Measurements from ENCODE around the gene SMAD3. TPM values are rescaled to one million over a fixed set of nuclear protein-coding genes. Genes with fewer than 3 reads are reported as not detected.

SMAD3 gene
- total RNA-seq, 1 donor = 96.3 TPM

DNA sequence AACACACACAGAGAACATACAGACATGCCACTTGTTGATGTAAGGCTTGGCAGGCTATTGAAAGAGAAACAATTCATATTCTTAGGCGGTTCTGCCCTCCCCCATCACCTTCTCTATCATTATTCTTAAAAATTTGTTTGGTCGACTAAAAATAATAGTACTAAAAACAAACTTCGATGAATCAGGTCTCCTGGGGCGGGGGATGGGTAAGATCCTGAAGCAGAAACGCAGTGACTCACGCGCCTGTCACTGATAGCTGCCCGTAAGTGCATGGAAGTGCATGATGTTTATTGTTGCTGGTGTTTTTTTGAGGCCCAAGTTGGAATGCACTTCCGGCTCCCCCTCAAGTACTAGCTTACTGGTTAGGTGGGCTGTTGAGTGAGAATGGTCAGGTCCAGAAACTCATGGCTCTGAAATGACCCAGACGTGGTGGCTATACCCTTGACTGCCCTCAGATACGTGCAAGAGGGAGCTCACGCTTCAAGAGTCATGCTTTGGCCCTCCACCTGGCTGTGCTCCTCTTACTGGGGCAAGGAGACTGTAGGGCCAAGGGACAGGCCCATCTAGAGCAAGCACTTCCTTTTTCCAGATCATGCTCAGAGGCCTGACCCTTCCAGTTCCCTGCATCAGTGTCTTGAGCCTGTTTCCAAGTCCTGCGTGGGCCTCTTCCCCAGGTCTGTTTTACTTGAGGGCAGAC lies 10.9 kb downstream of the SMAD3 start:
- TF ChIP-seq, protein P1, sequence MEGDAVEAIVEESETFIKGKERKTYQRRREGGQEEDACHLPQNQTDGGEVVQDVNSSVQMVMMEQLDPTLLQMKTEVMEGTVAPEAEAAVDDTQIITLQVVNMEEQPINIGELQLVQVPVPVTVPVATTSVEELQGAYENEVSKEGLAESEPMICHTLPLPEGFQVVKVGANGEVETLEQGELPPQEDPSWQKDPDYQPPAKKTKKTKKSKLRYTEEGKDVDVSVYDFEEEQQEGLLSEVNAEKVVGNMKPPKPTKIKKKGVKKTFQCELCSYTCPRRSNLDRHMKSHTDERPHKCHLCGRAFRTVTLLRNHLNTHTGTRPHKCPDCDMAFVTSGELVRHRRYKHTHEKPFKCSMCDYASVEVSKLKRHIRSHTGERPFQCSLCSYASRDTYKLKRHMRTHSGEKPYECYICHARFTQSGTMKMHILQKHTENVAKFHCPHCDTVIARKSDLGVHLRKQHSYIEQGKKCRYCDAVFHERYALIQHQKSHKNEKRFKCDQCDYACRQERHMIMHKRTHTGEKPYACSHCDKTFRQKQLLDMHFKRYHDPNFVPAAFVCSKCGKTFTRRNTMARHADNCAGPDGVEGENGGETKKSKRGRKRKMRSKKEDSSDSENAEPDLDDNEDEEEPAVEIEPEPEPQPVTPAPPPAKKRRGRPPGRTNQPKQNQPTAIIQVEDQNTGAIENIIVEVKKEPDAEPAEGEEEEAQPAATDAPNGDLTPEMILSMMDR (IDR thresholded peaks at IDR 0.05; ENCODE audit: insufficient read depth, low read length) = no peak
- peak; percentile 89 for DNase-seq (ENCODE audit: low read depth)
- H3K4me3 ChIP-seq (ENCODE audit: low read depth, low read length) = no peak overlapping the region

DNA sequence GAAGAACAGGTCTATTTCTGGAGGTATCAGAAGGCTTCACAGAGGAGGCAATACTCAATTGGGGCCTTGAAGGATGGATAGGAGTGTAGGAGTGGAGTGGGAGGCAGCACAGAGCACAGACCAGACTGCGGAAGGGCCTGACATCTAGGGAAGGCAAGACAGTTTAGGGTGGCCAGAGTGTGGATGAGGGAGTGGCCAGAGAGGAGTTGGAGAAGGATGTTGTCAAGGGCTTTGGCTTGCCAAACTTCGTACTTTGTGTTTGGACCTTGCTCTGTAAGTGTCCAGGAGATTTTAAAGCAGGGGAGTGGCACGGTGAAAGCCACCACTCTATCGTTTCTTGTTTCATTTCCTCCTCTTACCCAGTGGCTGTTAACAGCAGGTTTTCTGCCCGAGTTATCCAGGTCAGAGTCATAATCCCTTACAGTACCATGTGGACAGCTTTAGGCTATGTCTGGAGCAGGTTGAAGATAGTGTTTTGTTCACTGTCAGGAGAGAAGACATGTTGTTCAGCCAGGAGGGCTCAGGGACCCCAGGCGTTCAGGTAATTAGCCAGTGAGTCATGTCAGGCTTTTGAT lies 12.3 kb downstream of the SMAD3 start:
- no peak overlapping the region for H3K4me3 ChIP-seq (ENCODE audit: low read depth, low read length)
- DNase-seq (ENCODE audit: low read depth) = no peak
- TF ChIP-seq, protein P1 (IDR thresholded peaks at IDR 0.05; ENCODE audit: insufficient read depth, low read length) = no peak

DNA sequence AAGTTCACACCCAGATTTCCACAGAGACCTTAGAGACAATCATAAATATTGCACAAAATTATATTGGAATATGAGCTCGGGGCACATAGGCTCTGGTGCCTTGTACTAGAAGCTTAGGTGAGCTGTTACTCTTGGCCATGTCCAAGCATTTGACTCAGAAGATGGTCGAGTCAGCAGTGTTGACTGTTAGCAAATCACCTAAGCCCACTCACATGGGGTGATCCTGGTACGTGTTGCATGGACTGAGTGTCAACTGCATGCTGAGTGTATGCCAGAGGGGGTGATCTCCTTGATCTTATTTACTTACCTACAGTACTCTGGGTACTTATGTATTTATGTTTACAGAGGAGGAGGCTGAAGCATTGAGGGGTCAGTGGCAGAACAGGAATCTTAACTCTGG lies 14.0 kb downstream of the SMAD3 start:
- TF ChIP-seq, protein P1 (IDR thresholded peaks at IDR 0.05; ENCODE audit: insufficient read depth, low read length) = no peak
- no peak overlapping the region for H3K4me3 ChIP-seq (ENCODE audit: low read depth, low read length)
- DNase-seq (ENCODE audit: low read depth) = no peak

DNA sequence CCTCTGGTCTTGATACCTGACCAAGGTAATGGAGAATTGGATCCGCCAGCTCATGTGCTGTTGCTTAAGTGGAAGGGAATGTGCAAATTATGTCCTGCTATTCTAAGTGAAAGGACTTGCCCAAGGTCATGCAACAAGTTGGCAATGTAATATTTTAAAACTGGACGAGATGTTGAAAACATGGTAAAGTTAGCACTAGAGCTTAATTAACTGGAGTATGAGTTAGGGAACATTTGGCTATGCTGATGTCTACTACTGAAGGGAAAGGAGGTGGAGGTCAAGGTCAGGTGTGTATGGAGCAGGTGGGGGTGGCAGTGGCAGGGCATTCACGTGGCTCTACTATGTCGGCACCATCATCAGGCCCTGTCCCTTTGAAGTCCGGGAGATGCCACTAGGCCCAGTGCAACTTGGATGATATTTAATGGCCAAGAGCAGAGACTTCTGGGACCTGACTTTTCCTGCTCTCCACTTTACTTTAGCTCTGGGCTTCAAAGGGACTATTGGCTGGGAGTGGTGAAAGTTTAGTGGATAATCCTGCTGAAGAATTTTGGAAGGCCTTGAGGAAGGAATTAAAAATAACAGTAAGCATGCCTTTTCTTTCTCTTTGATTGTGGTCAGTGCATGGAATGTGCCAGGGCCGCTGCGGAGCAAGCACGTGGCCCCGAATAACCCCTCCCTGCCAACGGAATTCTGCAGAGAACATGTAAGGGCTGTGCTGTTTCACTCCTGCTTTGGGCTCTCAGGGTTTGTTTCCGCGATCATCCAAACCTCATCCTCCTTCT lies 14.9 kb downstream of the SMAD3 start:
- TF ChIP-seq, protein P1 (IDR thresholded peaks at IDR 0.05; ENCODE audit: insufficient read depth, low read length) = no peak
- peak; percentile 96 for DNase-seq (ENCODE audit: low read depth)
- peak overlapping the region; percentile 38 for H3K4me3 ChIP-seq (ENCODE audit: low read depth, low read length)

DNA sequence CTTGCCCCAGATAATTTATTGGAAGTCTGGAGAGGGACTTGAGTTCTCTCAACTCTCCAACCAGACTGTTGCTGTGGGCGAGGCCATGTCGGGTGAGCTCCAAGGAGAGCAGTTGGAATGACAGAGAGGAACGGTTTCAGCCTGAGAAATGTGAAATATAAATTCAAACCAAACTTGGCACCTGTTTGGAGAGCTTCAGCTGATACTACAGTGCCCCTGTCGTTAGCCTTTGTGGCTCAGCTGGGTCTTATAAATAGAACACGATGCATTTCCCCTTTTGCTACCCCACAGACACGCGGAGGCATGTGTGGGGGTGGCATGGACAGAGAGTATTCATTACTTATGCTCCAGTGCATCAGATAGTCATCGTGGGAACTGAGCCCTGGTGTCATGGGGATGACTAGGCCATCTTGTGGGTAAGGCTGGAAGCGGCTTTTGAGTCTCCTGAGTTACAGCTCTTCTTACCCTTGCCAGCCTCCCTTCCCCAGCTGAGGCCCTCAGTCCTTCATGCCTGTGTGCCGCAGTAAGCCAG lies 15.6 kb downstream of the SMAD3 start:
- peak; percentile 83 for DNase-seq (ENCODE audit: low read depth)
- TF ChIP-seq, protein P1 (IDR thresholded peaks at IDR 0.05; ENCODE audit: insufficient read depth, low read length) = peak; percentile 30
- peak overlapping the region; percentile 38 for H3K4me3 ChIP-seq (ENCODE audit: low read depth, low read length)

DNA sequence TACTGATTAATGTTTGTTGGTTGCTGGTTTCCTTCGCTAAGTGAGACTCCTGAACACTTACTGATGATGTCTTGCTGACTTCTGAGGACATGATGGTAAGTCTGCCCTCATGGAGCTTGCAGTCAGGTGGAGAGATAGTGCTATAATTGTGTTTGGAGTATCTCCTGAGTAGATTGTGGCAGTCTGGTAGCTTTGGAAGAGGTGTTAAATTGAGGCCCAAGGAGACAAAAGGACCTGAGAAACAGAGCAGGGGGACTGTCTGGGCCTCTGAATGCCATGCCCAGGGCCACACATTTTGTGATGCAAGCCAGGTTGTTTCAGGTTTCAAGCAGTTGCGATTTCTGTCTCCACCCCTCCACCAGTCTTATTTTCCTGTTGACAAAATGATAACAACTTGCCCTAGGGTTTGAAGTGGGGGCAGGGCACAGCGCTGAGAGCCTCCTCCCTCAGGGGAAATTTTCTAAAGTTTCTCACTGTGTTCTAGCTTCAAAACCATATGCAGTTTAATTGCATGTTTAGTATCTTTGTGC lies 16.7 kb downstream of the SMAD3 start:
- TF ChIP-seq, protein P1 (IDR thresholded peaks at IDR 0.05; ENCODE audit: insufficient read depth, low read length) = no peak
- H3K4me3 ChIP-seq (ENCODE audit: low read depth, low read length) = no peak overlapping the region
- DNase-seq (ENCODE audit: low read depth) = no peak
